ENCODE measurements around the gene CLNK.

The CLNK gene

DNA sequence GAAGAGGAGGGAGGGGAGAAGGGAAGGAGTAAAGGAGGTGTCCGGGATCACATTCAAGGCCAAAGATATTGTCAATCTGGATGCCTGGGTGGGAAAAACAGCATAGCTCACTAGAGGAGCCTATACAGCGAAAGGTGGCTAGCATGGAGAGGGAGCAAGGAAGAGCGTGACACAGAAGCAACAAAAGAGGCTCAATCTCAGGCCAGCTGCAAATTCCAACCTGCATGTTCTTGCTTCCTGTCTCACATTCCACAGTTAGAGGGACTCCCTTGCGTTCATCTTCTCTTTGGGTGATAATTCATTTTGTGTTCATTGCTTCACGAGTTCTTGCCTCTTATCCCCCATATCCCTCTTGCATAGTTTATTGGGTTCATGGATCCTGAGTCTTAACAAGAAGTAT is 3.0 kb upstream of the CLNK start:
- Mint-ChIP-seq H3K36me3 (no peaks in the 10 kb centered on the region), H3K27me3 (no peaks in the 10 kb centered on the region), H3K9me3 (no peaks in the 10 kb centered on the region), H3K4me3 (no peak overlapping the region), H3K4me1 (no peaks in the 10 kb centered on the region), H3K27ac (no peak overlapping the region)

DNA sequence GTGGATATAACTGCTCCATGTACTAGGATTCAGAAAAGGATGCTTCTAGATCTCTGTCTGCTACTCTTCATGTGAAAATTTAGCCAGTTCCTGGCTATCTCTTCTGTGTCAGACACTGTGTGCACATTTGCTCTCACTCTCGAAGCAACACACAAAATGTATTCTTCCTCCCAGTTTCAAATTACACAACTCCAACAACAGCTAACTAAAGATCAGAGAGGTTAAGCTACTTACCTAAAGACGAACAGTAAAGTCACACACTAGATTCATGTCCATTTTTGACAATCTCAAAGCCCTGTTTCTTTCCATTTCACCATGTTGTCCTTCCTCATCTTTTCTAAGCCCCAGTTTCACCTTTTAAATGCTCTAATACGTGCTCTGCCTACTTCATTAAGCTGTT is 2.2 kb downstream of the CLNK start:
- Mint-ChIP-seq H3K36me3 (no peaks in the 10 kb centered on the region), H3K27me3 (no peaks in the 10 kb centered on the region), H3K9me3 (no peaks in the 10 kb centered on the region), H3K4me3 (no peak overlapping the region), H3K4me1 (no peaks in the 10 kb centered on the region), H3K27ac (no peak overlapping the region)

DNA sequence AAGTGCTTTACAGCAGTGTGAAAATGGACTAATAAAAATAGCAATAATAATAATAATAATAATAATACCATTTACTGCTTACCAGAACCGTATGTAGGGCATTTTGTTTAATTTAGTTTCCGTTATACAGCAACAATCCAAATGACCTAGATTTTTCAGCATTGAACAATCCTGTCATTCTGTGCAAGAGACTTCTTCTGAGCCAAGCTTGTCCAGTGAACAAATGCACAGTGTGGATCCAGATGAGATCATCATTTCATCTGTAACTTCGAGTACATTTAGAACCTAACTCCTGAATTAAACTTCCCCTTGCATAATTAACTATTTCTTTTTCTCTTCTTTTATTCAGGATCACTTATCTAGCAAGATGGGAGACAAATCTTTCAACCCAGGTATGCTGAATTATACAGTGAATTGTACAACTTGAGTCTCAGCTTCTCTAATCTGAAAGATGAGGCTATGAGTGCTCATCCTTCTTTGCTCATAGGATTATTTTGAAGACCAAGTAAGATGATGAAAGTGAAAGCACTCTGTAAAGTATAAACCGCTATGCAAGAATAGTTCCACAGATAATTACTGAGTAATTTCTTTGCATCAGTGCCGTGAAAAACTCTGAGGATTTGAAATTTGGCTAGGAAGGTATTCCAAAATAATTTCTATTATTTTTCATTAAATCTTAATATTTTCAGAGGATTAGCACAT is 6.6 kb downstream of the CLNK start:
- Mint-ChIP-seq H3K36me3 (no peaks in the 10 kb centered on the region), H3K9me3 (no peaks in the 10 kb centered on the region), H3K27ac (no peak overlapping the region), H3K4me3 (no peak overlapping the region), H3K4me1 (no peaks in the 10 kb centered on the region), H3K27me3 (no peaks in the 10 kb centered on the region)

DNA sequence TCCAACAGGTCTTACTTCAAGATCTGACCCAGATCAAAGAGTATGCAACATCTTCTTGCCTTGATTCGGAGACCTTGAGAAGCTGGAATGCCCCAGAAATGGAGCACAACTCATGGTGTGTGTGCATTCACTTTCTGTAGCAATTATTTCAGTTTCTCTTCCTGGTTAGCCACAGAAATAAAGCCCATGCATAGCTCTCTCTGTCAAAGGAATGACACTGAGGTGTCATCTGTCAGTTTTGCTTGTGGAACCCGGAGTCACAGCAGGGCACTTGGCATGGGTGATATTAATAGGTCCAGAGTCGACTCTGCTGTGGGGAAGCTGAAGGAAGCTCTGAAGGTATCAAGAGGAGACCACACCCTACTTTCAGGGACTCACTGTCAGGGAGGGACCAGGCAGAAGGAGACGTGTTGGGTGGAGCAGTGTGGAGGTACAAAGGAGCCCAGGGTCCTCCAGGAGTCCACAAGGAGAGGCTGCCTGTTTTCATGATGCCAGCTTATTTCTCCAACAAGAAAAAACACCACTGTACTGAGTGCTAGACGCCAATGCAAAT is 10.7 kb downstream of the CLNK start:
- Mint-ChIP-seq H3K9me3 (no peaks in the 10 kb centered on the region), H3K4me1 (peaks cover 15% of the 10 kb centered on the region), H3K4me3 (no peak overlapping the region), H3K27me3 (no peaks in the 10 kb centered on the region), H3K36me3 (no peaks in the 10 kb centered on the region), H3K27ac (no peak overlapping the region)

DNA sequence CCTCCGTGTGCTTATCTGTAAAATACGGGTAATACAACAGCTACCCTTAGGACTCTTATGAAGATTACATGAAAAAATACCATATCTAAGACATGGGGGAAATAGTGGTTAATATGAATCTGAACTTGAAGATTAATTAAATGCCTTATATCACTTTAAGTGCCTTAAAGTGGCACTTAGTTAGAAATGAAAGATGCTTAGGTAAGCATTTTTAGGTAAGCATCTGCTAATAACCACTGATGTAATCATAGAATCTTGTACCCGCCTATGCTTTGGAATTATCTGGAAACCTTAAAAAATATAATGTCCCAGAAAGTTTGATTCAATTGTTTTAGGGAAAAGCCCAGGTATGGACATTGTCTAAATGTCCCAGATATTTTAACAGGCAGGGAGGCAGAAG is 12.2 kb downstream of the CLNK start:
- Mint-ChIP-seq H3K9me3 (no peaks in the 10 kb centered on the region), H3K4me1 (peaks cover 15% of the 10 kb centered on the region), H3K36me3 (no peaks in the 10 kb centered on the region), H3K27ac (no peak overlapping the region), H3K27me3 (no peaks in the 10 kb centered on the region), H3K4me3 (no peak overlapping the region)

DNA sequence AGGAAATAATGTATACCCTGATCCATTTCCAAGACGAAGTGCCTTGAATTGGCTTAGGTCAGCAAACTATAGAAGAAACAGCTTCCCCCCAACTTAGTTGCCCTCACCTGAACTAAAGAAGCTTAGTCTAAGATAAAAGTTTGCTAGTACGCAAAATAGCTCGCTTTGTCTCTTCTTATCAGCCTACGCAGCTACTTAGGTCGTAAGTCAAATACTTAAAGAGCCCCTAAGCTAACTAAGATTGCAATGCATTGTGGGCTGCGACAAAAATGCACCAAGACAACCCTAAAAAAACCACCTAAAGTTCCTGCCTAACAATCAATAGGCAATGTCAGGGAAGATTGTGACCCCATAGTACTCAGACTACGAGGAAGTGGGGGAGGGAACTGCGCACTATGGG is 12.8 kb downstream of the CLNK start:
- H3K4me1 Mint-ChIP-seq: peaks cover 15% of the 10 kb centered on the region
- H3K4me3 Mint-ChIP-seq: no peak overlapping the region
- H3K9me3 Mint-ChIP-seq: no peaks in the 10 kb centered on the region
- no peaks in the 10 kb centered on the region for H3K27me3 Mint-ChIP-seq
- H3K36me3 Mint-ChIP-seq: no peaks in the 10 kb centered on the region
- peak overlapping the region; percentile 13 for H3K27ac Mint-ChIP-seq

DNA sequence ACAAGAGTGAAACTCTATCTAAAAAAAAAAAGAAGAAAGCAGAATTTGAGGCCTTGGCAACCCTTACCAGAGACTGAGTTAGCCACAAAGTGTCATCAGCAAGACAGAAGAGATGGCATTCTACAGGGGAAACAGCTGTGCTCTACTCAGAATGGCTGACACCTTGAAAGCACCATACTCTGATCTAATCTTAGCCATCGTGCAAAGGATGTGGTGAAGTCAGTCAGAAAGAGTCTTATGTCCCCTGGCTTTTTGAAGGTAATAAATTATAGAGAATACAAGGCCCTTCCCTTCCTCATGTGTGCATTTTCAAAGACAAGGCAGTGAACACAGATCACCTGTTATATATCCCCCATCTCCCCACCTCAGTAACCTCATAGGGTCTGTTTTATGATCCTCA is 13.2 kb downstream of the CLNK start:
- H3K4me1 Mint-ChIP-seq: peaks cover 15% of the 10 kb centered on the region
- H3K27ac Mint-ChIP-seq: peak overlapping the region; percentile 13
- no peak overlapping the region for H3K4me3 Mint-ChIP-seq
- no peaks in the 10 kb centered on the region for H3K9me3 Mint-ChIP-seq
- H3K36me3 Mint-ChIP-seq: no peaks in the 10 kb centered on the region
- H3K27me3 Mint-ChIP-seq: no peaks in the 10 kb centered on the region

DNA sequence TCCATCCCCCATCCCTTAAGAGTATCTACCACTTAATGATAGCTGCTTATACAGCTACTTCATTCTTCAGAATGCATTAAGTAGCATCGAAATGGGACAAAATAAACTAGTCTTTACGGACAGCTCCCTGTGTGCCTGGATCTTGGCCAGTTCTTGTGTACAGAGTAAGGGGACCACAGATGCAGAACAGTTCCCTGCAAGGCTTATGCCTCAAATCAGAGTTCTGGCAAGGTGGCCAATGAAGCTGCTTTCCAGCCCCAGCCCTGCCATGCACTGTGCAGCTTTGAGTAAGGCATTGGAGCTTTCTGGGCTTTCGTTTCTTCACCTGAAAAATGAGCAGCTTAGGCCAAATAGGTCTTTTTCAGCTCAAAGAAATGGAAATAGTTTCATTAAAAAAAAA is 14.2 kb downstream of the CLNK start:
- Mint-ChIP-seq H3K9me3 (no peaks in the 10 kb centered on the region), H3K36me3 (no peaks in the 10 kb centered on the region), H3K27ac (no peak overlapping the region), H3K4me1 (peaks cover 15% of the 10 kb centered on the region), H3K4me3 (no peak overlapping the region), H3K27me3 (no peaks in the 10 kb centered on the region)

DNA sequence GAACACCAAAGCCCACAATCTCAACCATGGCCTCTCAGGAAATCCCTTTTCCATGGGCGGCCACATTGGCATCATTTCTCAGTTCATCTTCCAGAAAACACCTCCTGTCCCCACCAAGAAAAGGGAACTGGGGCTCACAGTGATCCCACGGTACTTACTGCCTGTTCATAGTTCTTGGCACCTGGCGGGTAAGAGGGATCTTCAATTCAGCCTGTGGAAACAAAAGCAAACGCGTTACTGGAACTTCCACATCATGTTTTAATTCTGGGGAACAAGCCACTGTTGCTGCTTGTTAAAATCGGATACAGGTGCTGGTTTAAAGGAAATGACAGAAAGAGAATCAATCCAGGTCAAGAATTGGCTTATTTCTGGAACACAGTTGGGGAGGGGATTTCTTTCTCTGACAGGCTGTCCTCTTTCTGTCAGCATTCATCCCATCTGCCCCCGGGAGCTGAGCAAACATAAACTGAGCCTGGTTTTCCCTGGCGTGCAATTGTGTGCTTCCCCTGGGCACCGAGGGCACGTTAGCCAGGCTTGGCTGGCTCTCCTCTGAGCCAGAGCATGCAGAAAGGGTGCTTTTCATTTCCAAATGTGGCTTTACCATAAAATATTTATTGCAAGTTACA is 16.8 kb downstream of the CLNK start:
- no peaks in the 10 kb centered on the region for H3K36me3 Mint-ChIP-seq
- H3K27ac Mint-ChIP-seq: no peak overlapping the region
- peaks cover 15% of the 10 kb centered on the region for H3K4me1 Mint-ChIP-seq
- no peak overlapping the region for H3K4me3 Mint-ChIP-seq
- H3K27me3 Mint-ChIP-seq: no peaks in the 10 kb centered on the region
- H3K9me3 Mint-ChIP-seq: no peaks in the 10 kb centered on the region

DNA sequence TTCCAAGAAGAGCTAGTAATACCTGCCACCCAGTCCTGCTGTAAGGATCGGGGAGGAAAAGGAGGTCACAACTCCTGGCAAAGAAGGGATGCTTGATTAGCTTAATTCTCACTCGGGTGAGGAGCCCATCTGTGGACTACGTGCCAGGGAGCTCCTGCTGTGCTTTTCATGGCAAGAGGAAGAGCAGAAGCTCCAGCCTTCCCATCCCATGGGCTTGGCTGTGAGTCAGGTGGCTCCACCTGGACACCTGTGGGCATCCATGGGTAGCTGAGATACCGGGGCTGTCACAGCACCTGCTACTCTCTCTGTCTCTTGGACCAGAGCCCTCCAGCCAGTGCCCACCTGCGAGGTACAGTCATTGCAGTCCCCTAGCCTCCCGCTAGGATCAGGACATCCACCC is 18.0 kb downstream of the CLNK start:
- H3K4me1 Mint-ChIP-seq: peaks cover 7% of the 10 kb centered on the region
- H3K27ac Mint-ChIP-seq: no peak overlapping the region
- no peak overlapping the region for H3K4me3 Mint-ChIP-seq
- no peaks in the 10 kb centered on the region for H3K9me3 Mint-ChIP-seq
- H3K27me3 Mint-ChIP-seq: no peaks in the 10 kb centered on the region
- H3K36me3 Mint-ChIP-seq: no peaks in the 10 kb centered on the region

DNA sequence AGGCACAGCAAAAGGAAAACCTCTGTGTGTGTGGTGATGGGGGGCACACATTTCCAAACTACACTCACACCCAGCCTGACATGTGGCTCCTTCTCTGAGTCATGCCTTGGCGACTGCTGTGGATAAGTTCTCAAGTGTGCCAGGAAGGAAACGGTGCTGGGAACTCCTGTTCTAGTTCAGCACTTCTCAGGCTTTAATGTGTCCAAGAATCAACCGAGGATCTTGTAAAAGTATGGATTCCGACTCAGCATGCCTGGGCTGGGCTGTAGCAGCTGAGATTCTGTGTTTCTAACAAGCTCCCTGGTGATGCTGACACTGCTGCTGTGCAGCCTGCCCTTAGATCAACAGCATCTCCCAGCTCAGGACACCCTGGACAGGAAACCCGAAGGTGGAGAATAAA is 20.2 kb downstream of the CLNK start:
- Mint-ChIP-seq H3K4me1 (no peaks in the 10 kb centered on the region), H3K4me3 (no peak overlapping the region), H3K9me3 (no peaks in the 10 kb centered on the region), H3K27me3 (no peaks in the 10 kb centered on the region), H3K36me3 (no peaks in the 10 kb centered on the region), H3K27ac (no peak overlapping the region)

DNA sequence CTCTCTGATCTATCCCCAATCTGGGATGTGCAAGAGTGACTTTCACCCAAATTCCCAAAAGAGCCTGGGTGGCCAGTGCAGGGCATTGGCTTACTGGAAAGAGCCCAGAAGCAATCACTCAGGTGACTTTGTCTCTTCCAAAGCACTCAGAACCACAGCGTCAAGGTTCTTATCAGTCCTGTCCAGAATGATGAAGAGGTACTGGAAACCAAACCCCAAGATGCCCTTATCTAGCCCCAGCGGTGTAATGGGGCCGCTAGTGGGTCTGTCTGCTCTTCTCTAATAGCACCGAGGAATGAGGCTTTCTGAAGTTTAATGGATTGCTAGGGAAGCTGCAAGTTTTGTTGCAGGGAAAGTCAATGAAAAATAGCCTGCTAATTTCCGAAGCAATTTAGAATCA is 21.6 kb downstream of the CLNK start:
- no peaks in the 10 kb centered on the region for H3K9me3 Mint-ChIP-seq
- H3K4me3 Mint-ChIP-seq: no peak overlapping the region
- H3K27ac Mint-ChIP-seq: no peak overlapping the region
- H3K27me3 Mint-ChIP-seq: no peaks in the 10 kb centered on the region
- peaks cover 6% of the 10 kb centered on the region for H3K4me1 Mint-ChIP-seq
- H3K36me3 Mint-ChIP-seq: no peaks in the 10 kb centered on the region

DNA sequence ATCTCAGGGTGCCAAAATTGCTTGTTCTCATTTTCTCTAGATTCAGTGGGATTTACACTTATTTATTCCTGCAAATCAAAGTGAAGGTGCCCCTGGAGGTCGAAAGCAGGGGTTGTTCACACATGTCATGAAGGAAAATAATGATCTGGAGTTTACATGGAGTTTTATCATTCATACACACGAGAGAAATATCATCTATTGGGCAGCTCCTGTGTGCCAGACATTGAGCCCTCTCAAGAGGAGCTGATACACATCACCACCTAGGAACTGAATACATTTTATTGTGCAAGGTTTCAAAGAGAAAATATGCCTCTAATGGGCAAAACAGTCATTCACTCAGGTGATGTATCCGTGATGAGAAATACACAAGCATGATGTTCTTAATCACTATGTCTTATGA is 23.5 kb downstream of the CLNK start:
- Mint-ChIP-seq H3K4me1 (peaks cover 20% of the 10 kb centered on the region), H3K36me3 (no peaks in the 10 kb centered on the region), H3K4me3 (no peak overlapping the region), H3K27ac (no peak overlapping the region), H3K27me3 (no peaks in the 10 kb centered on the region), H3K9me3 (no peaks in the 10 kb centered on the region)

DNA sequence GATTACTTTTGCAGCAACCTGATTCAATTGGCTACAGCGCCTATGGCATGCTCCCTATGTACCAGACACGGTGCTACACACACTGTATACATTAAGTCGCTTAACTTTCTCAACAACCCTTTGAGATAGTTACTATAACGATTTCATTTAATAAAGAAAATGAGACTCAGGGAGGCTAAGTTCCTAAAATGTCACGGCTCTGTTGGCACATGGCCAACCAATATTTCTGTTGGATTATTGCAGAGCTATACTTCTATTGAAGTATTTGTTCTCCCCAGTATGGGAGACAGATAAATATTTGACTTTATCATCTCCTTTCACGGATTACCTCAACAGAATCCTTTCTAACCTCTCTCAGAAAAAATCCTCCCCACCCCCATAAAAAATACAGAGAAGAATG is 25.3 kb downstream of the CLNK start:
- no peaks in the 10 kb centered on the region for H3K27me3 Mint-ChIP-seq
- no peak overlapping the region for H3K27ac Mint-ChIP-seq
- H3K4me3 Mint-ChIP-seq: no peak overlapping the region
- H3K4me1 Mint-ChIP-seq: peaks cover 27% of the 10 kb centered on the region
- no peaks in the 10 kb centered on the region for H3K36me3 Mint-ChIP-seq
- H3K9me3 Mint-ChIP-seq: no peaks in the 10 kb centered on the region

DNA sequence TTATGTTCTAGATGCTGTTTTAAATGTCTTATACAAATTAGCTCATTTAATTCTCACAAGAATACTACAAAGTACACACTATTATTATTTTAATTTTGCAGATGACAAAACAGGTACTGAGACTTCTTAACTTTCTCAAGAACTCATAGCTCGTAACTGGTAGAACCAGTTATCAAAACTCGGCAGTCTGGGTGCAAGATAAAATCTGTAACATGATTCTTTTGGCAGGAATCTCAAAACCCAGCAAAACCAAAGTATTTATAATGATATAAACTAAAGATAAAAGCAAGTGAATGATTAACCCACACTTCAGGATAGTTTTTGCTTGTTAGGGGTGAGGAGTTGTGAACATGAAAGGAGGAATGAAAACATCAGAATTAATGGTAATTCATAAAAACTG is 27.6 kb downstream of the CLNK start:
- H3K4me1 Mint-ChIP-seq: peaks cover 27% of the 10 kb centered on the region
- no peaks in the 10 kb centered on the region for H3K27me3 Mint-ChIP-seq
- H3K4me3 Mint-ChIP-seq: peak overlapping the region; percentile 60
- no peaks in the 10 kb centered on the region for H3K36me3 Mint-ChIP-seq
- H3K9me3 Mint-ChIP-seq: no peaks in the 10 kb centered on the region
- H3K27ac Mint-ChIP-seq: no peak overlapping the region

DNA sequence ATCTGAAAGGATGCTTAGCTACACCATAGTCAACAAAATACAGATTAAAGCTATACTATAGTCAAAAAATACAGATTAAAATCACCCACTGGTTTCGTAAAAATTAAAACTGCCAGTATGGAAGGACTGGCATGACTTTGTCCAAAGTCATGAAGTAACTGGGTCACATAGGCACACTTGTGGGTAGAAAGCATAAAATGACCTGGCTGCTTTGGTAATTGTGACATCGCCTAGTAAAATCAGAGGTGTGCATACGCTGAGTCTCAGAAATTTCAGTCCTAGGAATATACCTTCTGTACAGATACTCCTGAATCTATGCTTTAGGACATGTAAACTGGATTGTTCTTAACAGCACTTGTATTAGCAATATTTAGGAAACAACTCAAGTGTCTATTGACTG is 28.1 kb downstream of the CLNK start:
- Mint-ChIP-seq H3K27ac (no peak overlapping the region), H3K4me3 (no peak overlapping the region), H3K27me3 (no peaks in the 10 kb centered on the region), H3K9me3 (no peaks in the 10 kb centered on the region), H3K36me3 (no peaks in the 10 kb centered on the region), H3K4me1 (peaks cover 27% of the 10 kb centered on the region)

DNA sequence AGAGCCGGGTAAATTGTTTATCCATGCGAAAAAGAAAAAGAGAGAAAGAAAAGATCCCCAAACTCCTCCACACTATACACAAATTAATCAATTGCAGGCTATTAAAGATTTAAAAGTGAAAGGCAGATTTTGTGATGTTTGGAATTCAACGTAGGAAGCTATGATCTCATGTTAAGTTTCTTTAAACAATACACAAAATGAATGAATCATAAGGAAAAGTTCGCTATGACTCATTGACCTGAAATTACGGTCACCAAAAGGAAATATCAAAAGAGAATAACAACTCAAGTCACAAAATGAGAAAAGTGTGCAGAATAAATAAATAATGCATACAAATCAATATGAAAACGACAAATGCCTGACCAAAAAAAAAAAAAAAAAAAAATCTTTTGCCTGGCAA is 28.6 kb downstream of the CLNK start:
- Mint-ChIP-seq H3K4me1 (peaks cover 27% of the 10 kb centered on the region), H3K4me3 (no peak overlapping the region), H3K36me3 (no peaks in the 10 kb centered on the region), H3K27ac (peak overlapping the region; percentile 41), H3K9me3 (no peaks in the 10 kb centered on the region), H3K27me3 (no peaks in the 10 kb centered on the region)

Measured in activated naive CD4-positive, alpha-beta T cell treated with anti-CD3 and anti-CD28 coated beads, Interleukin-2, amount 50 U/mL, for 24 hours (primary cell).